Fibroblast of mammary gland (primary cell): ENCODE data around the gene PRLR.

Experiments used
- DNase-seq: peaks from one replicate; pipeline ENCODE4 v3.0.0-alpha.2; 2010; ENCODE audit warnings: low read depth
- H3K4me3 ChIP-seq: 2 replicates; pipeline ENCODE4 v1.5.1; 2011; ENCODE audit warnings: low read depth, mild to moderate bottlenecking, low read length, moderate library complexity; ENCODE audit not compliant: control insufficient read depth
- TF ChIP-seq, protein P1 (sequence below): conservative IDR thresholded peaks from 2 replicates; pipeline ENCODE4 v1.5.1; 2011; ENCODE audit warnings: low read depth, low read length, inconsistent platforms; ENCODE audit not compliant: control insufficient read depth, insufficient read depth

Gene PRLR

DNA sequence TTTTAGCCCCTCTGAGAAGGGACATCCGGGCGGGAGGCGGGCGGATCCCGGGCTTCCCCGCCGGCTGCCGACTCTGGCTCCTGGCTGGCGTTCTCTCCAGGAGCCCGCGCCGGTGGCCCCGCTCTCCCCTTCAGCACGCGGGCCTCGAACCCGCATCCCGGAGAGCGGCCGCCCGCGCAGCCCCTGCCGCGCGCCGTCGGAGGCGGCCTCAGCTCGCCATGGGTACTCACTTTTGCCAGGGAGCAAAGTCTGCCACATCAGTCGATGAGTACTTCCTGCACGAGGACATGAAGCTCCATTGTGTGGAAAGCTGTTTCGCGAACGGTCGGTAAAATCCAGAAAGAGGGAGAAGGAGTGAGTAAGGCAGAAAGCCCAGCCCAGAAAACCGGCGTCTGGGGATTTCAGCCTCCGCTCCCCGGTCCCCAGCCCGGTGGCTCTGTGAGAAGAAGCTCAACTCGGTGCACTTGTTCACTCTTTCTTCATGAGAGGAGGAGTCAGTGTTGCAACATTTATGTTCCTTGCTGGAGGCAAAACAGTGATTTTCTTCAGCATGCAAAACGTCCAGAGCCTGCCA lies at the start of gene PRLR:
PRLR (minus strand) TSS at position 450 of the 574 bp plus-strand sequence. CDS start 140,867 bp downstream, outside the sequence.
- no peak within 1 kb of the TSS for H3K4me3 ChIP-seq
- TF ChIP-seq, protein P1, sequence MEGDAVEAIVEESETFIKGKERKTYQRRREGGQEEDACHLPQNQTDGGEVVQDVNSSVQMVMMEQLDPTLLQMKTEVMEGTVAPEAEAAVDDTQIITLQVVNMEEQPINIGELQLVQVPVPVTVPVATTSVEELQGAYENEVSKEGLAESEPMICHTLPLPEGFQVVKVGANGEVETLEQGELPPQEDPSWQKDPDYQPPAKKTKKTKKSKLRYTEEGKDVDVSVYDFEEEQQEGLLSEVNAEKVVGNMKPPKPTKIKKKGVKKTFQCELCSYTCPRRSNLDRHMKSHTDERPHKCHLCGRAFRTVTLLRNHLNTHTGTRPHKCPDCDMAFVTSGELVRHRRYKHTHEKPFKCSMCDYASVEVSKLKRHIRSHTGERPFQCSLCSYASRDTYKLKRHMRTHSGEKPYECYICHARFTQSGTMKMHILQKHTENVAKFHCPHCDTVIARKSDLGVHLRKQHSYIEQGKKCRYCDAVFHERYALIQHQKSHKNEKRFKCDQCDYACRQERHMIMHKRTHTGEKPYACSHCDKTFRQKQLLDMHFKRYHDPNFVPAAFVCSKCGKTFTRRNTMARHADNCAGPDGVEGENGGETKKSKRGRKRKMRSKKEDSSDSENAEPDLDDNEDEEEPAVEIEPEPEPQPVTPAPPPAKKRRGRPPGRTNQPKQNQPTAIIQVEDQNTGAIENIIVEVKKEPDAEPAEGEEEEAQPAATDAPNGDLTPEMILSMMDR: no peak
- peak; percentile 33 for DNase-seq

- peak; percentile 3 for DNase-seq
- TF ChIP-seq, protein P1: no peak
- H3K4me3 ChIP-seq: no peak overlapping the region
Measured at GRCh38 chr5:35274839-35275509, 44.7 kb upstream of the PRLR start.

- TF ChIP-seq, protein P1: no peak
- no peak for DNase-seq
- H3K4me3 ChIP-seq: no peak overlapping the region
Measured at GRCh38 chr5:35269006-35269405, 38.7 kb upstream of the PRLR start.

DNA sequence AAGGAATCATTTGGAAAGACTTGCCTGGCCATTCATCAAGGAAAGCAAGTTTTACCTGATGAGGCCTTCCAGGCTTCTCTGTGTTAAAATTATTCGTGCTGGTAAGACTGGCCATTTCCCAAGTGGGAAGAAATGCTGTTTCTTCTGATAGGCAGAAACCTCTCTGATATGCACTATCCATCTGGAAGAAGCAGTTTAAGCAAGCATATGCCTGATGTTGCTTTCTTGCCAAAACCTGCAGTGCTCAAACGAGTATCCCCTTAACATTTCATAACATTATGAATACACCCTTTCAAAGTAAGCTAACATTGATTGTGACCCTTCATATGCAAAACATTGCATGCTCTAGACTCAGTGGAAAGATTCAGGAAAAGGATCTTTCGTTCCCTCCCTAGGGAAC lies 36.0 kb upstream of the PRLR start:
- H3K4me3 ChIP-seq: no peak overlapping the region
- no peak for DNase-seq
- TF ChIP-seq, protein P1: no peak

- H3K4me3 ChIP-seq: no peak overlapping the region
- DNase-seq: no peak
- TF ChIP-seq, protein P1: no peak
Measured at GRCh38 chr5:35264509-35264908, 34.2 kb upstream of the PRLR start.

DNA sequence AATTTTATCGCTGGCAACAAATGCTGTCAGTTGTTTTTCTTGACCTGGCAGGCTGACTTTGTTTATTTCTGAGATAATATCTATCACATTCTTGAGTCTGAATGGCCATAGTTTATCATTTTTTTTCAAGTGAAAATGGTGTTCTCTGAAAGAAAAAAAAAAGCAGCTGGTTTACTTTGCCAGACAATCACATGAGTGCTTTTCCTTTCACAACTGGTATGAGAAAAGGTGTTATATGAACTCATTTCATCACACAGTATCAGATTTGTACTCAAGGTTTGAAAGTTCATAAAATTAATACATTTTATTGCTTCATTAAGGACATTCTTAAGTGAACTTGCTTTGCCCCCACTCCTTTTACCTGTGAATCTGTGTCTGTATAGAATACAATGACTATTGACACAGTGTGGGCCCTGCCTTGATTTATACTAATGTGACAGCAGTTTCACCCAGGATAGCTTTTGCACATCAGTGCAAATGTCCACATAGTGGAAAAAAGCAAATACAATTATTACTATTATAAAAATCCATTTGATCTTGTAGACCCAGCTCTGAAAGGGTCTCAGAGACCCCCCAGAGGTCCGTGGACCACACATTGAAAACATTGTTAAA lies 33.1 kb upstream of the PRLR start:
- DNase-seq: no peak
- no peak overlapping the region for H3K4me3 ChIP-seq
- TF ChIP-seq, protein P1: no peak

DNA sequence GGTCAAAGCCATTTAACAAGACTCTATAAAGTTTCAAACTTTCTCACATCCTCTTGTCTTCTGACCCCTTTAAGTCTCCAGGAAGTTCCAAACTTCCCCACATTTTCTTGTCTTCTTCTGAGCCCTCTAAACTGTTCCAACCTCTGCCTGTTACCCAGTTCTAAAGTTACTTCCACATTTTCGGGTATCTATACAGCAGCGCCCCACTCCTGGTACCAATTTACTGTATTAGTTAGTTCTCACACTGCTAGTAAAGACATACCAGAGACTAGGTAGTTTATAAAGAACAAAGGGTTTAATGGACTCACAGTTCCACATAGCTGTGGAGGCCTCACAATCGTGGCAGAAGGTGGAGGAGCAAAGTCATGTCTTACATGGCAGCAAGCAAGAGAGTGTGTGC lies 23.3 kb upstream of the PRLR start:
- TF ChIP-seq, protein P1: no peak
- H3K4me3 ChIP-seq: no peak overlapping the region
- DNase-seq: no peak
